Stimulated activated CD4-positive, alpha-beta T cell treated with anti-CD3 and anti-CD28 coated beads, TNF-alpha, amount 100 ng/mL, for 4 hours (primary cell): ENCODE data around the gene PRG2.
"Not testable (repeated sequence)": the region's sequence is repeated elsewhere in the genome, so short reads cannot be mapped to it uniquely, and the experiment has no call there.

Experiments used
- DNase-seq, 3 experiments: peaks; one replicate each; pipeline ENCODE4 v3.0.0-alpha.2; 2020; ENCODE audit warnings: low read depth in 3 of 3

PRG2 gene

DNA sequence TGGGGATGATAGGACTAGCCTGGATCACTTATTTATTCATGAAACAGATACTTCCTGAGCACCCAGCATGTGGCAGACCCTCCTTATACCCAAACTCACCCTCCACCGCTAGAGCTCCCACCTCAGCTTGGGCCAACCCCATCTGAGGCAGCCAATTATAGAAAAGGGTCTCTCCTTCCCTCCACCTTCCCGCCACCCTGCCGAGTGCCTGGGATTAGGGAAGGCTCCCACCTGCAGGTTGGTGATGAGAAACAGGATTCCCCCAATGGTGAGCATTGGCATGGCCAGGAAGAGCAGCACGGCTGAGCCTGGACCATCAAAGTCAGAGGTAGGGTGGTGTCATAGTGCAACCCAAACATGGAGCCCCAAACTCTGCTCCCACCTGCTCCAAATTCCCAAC lies 30.6 kb upstream of the PRG2 start:
- no peak for DNase-seq

DNA sequence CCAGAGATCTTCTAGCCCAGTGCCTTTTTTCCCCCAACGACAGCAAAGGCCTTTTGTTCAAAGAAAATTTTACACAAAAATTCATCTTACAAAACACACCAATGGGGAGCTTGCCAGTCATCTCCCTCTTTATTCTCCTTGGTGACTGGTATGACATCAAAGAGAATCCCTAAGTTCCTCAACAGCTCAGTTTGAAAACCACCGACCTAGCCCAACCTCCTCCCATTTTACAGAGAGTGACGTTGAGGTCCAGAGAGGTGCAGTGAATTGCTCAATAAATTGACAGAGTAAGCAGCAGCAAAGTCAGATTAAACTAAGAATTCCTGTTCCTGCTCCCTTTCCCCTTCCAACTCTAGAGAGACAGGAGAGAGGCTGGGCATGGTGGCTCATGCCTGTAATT lies 28.7 kb upstream of the PRG2 start:
- no peak for DNase-seq

GRCh38 chr11:57418131-57418530 lies 27.7 kb upstream of the PRG2 start:
- no peak for DNase-seq

GRCh38 chr11:57417056-57417455 lies 26.6 kb upstream of the PRG2 start:
- no peak for DNase-seq

GRCh38 chr11:57416436-57416835 lies 26.0 kb upstream of the PRG2 start:
- DNase-seq: no peak

- DNase-seq: no peak
Measured at GRCh38 chr11:57414612-57415212, 24.3 kb upstream of the PRG2 start.

- DNase-seq: no peak
Measured at GRCh38 chr11:57413681-57414080, 23.2 kb upstream of the PRG2 start.

DNA sequence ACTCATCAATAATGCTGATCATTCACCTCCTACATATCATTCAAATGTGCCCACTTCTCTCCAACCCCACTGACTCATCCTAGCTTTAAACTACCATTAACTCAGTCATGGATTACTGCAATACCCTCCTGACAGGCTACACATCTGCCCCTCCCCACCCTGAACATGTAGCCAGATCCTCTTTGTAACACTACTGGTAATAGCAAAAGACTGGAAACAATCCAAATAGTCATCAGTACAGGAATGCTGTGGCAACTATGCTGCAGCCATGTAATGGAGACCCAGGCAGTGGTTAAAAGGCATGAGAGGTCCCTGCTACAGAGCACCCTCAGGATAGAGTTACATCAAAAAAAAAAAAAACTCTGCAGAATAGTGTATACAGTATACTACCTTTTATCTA lies 19.8 kb upstream of the PRG2 start:
- no peak for DNase-seq

- DNase-seq: no peak
Measured at GRCh38 chr11:57409321-57410100, 19.1 kb upstream of the PRG2 start.

DNA sequence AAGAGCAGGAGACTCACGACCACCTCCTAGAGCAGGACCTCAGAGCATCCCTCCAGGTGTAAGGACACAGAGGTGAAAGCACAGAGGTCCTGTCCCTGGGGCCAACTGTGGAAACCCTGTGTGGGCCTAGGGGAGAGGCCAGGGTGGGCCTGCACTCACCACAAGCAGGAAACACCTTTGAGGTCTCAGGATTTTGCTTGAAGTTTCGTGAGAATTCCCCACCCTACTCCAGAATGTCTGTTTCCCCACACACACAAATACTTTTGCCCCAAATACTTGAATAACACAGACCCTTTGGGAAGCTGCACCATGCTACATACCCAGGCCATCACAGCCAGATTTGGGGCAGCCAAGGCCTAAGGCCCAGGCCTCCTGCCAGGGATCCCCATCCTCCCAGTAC lies 18.3 kb upstream of the PRG2 start:
- no peak for DNase-seq

GRCh38 chr11:57407941-57408475 lies 17.6 kb upstream of the PRG2 start:
- no peak for DNase-seq

GRCh38 chr11:57407010-57407920 lies 16.8 kb upstream of the PRG2 start:
- DNase-seq: no peak

DNA sequence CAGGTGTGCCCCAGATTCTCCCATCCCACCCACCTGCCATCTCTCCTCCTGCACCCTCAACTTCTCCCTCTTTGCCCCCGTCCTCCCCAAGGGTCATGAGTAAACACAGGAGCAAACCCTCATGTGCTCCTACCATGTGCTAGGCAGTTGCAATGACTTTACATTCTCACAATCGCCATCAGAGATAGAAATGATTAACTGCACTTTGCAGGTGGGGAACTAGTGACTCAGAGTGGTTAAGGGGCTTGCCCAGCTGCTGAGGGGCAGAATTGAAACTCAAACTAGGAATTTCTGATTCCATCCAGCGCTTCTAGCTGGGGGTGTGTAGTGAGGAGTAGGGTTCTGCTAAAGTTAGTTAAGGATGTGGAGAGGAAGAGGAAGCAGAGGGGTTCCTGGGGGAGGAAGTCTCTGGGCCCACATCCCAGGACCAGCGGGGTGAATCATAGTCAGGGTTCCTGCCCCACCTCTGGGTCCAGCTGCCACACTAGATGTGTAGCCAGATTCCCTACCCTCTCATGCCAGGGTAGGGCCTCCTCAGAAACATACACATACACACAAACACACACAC lies 16.0 kb upstream of the PRG2 start:
- DNase-seq: peak; percentile 13 to 29 (median 23)

DNA sequence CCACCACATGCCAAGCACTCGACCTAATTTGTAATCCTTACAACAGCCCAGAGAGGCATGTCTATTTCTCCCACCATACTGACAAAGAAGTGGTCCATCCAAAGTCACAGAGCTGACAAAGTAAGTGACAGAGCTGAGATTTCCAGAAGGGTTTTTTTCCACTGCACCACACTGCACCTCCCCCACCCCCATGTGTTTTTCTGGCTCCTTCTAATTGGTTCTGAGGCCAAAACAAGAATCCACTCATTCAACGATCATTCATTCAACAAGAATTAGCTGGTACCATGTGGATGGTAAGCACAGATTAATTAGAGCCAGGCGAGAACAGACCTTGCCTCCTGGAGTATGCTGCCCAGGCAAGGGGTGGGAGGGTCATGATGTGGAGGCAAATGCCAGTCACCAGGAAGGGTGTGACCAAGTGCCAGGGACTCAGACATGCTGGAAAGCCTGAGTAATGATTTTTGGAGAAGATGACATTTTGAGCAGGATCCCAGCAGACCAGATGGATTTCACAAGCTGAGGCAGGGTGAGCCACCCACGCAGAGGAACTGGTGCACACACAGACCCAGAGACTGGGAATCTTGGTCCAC lies 14.9 kb upstream of the PRG2 start:
- no peak for DNase-seq

- DNase-seq: no peak
Measured at GRCh38 chr11:57403802-57404147, 13.3 kb upstream of the PRG2 start.

GRCh38 chr11:57403003-57403801 lies 12.8 kb upstream of the PRG2 start:
- DNase-seq: not testable (repeated sequence)

GRCh38 chr11:57402188-57403002 lies 11.9 kb upstream of the PRG2 start:
- no peak for DNase-seq

DNA sequence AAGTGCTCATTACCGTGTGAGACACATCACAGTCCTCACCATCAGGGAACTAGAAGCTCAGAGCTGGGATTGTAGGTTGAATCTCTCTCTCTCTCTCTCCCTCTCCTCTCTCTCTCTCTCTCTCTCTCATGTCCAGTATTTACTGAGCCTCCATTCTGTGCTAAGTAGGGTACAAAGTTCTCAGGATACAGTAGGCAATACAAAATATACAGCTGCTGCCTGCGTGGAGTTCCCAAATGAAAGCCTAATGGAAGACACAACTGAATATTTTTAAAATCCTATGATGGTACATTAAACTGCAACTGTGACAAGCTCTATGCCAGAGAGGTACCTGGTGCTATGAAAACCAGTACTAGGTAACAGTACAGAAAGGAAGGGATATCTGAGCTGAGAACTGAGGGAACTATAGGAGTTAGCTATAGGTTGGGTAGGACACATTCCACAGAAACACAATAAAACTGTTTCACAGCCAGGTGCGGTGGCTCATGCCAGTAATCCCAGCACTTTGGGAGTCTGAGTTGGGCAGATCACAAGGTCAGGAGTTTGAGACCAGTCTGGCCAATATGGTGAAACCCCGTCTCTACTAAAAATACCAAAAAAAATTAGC lies 9.6 kb upstream of the PRG2 start:
- no peak for DNase-seq

DNA sequence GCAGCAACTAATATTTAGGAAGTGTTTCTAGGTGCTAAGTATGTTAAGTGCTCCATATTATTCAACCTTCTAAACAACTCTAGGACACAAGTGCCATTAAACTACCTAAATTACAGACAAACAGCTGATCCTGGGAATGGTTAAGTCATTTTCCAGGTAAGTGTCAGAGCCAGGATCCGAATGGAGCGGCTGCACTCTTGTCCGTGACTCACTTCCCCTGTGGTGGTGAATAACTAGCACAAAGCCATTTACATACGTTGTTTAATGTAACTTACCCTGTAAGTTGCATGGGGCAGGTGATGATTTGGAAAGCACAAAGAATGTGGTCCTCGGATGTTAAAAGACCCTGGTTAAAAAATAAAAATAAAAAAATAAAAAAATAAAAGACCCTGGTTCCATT lies 8.8 kb upstream of the PRG2 start:
- DNase-seq: no peak
